HUES48 (cell line): ENCODE measurements around the gene POLR1C.

ENCODE experiments used
- H3K27ac ChIP-seq: one replicate; pipeline ENCODE4 v1.7.0; 2013; ENCODE audit warnings: low read depth, low read length, inconsistent platforms
- H3K27me3 ChIP-seq: 2 replicates; pipeline ENCODE4 v1.6.1; 2013; ENCODE audit warnings: mild to moderate bottlenecking, low read length; ENCODE audit not compliant: control insufficient read depth, insufficient read depth
- H3K36me3 ChIP-seq: 2 replicates; pipeline ENCODE4 v1.6.1; 2013; ENCODE audit warnings: low read length; ENCODE audit not compliant: control insufficient read depth, insufficient read depth
- H3K4me1 ChIP-seq: 2 replicates; pipeline ENCODE4 v1.6.1; 2013; ENCODE audit warnings: mild to moderate bottlenecking, low read length; ENCODE audit not compliant: control insufficient read depth, insufficient read depth
- H3K4me3 ChIP-seq: 2 replicates; pipeline ENCODE4 v1.5.1; 2013; ENCODE audit warnings: mild to moderate bottlenecking, low read depth, low read length
- H3K9ac ChIP-seq: 2 replicates; pipeline ENCODE4 v1.6.1; 2013; ENCODE audit warnings: mild to moderate bottlenecking, low read depth, low read length, moderate library complexity
- H3K9me3 ChIP-seq: 2 replicates; pipeline ENCODE4 v1.6.1; 2013; ENCODE audit warnings: low read length; ENCODE audit not compliant: control insufficient read depth, insufficient read depth

The POLR1C gene

GRCh38 chr6:43510827-43511163 lies 6.1 kb upstream of the POLR1C start:
- Histone ChIP-seq H3K27me3 (peaks cover 29% of the 10 kb centered on the region), H3K4me1 (peaks cover 21% of the 10 kb centered on the region), H3K27ac (no peak overlapping the region), H3K4me3 (peak overlapping the region; percentile 60; the same call in 1 of the 2 replicates), H3K9ac (no peak overlapping the region), H3K9me3 (no peaks in the 10 kb centered on the region), H3K36me3 (peaks cover 51% of the 10 kb centered on the region)

DNA sequence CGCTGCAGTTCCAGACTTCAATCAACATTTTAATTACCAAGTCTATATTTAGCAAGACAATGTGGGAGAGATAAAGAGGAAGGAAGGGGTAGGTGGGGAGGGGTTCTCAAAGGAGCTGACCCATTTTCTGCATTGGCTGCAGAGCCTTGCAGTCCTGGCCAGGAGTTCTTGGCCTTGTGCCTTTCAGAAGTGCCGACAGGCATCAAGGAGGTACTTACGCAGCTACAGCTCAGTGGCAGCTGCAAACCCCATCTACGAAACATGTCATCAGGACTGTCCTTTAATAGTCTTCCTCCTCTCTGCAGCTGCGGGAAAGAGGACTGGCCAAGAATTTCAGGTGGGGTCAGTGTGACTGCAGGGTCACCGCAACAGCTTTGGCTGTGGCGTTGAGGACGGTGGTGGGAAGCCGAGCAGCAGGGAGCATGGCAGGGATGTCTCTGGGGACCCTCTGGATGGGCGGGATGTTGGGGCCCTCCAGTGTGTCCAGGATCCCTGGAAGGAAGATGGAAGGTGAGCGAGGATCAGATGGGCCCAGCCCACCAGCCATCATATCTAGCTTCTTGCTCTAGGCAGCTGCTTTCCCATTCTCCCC lies 5.0 kb upstream of the POLR1C start:
- H3K27ac ChIP-seq = peak overlapping the region; percentile 39
- H3K9ac ChIP-seq = no peak overlapping the region
- H3K4me3 ChIP-seq = no peak overlapping the region
- H3K27me3 ChIP-seq = peaks cover 29% of the 10 kb centered on the region
- no peaks in the 10 kb centered on the region for H3K9me3 ChIP-seq
- peaks cover 24% of the 10 kb centered on the region for H3K4me1 ChIP-seq
- H3K36me3 ChIP-seq = peaks cover 47% of the 10 kb centered on the region

- Histone ChIP-seq H3K27me3 (no peaks in the 10 kb centered on the region), H3K9ac (peak overlapping the region; percentile 18; the same call in 1 of the 2 replicates)
These were observed 1.1 kb upstream of the POLR1C start for GRCh38 chr6:43515808-43516207.

DNA sequence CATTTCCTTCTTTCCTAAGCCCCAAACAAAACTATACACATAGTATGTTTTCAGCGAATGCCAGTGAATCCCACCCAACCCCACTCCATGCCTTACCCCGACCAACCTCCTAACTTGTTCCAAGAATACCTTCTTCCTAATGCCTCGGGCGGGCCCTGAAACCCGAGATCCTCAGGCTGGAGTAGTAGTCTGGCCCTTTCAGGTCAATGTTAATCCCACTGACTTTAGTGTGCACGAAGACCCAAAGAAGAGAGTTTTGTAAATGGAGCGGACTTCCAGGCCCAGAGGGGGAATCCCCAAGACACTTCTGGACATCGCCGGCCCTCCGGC lies 557 bp upstream of the POLR1C start:
- Histone ChIP-seq H3K9ac (peak overlapping the region; percentile 86), H3K27ac (peak overlapping the region; percentile 85), H3K4me3 (peak overlapping the region; percentile 95), H3K4me1 (peaks cover 21% of the 10 kb centered on the region), H3K27me3 (no peaks in the 10 kb centered on the region), H3K9me3 (no peaks in the 10 kb centered on the region), H3K36me3 (peaks cover 67% of the 10 kb centered on the region)

More at GRCh38 chr6:43515808-43516207, 1.1 kb upstream of the POLR1C start:
- H3K27ac ChIP-seq = no peak overlapping the region
- no peaks in the 10 kb centered on the region for H3K9me3 ChIP-seq
- H3K36me3 ChIP-seq = peaks cover 67% of the 10 kb centered on the region
- H3K4me3 ChIP-seq = peak overlapping the region; percentile 95
- H3K4me1 ChIP-seq = peaks cover 23% of the 10 kb centered on the region

- Histone ChIP-seq H3K4me1 (peaks cover 12% of the 10 kb centered on the region), H3K9me3 (no peaks in the 10 kb centered on the region), H3K27me3 (no peaks in the 10 kb centered on the region), H3K4me3 (peak overlapping the region; percentile 95), H3K27ac (peak overlapping the region; percentile 56), H3K9ac (peak overlapping the region; percentile 97), H3K36me3 (peaks cover 67% of the 10 kb centered on the region)
These were observed 842 bp downstream of the POLR1C start for GRCh38 chr6:43517505-43518357.

DNA sequence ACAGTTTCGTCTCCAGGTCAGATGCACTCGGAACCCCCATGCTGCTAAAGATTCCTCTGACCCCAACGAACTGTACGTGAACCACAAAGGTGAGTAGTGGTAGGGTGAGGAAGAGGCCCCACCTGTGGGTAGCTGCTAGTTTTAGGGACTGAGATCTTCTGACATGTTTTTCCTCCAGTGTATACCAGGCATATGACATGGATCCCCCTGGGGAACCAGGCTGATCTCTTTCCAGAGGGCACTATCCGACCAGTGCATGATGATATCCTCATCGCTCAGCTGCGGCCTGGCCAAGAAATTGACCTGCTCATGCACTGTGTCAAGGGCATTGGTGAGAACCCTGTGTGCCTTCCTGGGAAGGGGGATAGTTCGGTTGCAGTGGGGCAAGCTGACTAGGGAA lies 3.2 kb downstream of the POLR1C start:
- H3K27me3 ChIP-seq = no peaks in the 10 kb centered on the region
- H3K9me3 ChIP-seq = no peaks in the 10 kb centered on the region
- H3K36me3 ChIP-seq = peaks cover 69% of the 10 kb centered on the region
- peaks cover 12% of the 10 kb centered on the region for H3K4me1 ChIP-seq
- H3K27ac ChIP-seq = no peak overlapping the region
- no peak overlapping the region for H3K9ac ChIP-seq
- no peak overlapping the region for H3K4me3 ChIP-seq

- H3K4me1 ChIP-seq = peaks cover 6% of the 10 kb centered on the region; the same call in 1 of the 2 replicates
- H3K36me3 ChIP-seq = peaks cover 79% of the 10 kb centered on the region
- no peaks in the 10 kb centered on the region for H3K9me3 ChIP-seq
- H3K9ac ChIP-seq = no peak overlapping the region
- no peak overlapping the region for H3K27ac ChIP-seq
- no peaks in the 10 kb centered on the region for H3K27me3 ChIP-seq
- no peak overlapping the region for H3K4me3 ChIP-seq
These were observed 4.9 kb downstream of the POLR1C start for GRCh38 chr6:43521836-43522235.

DNA sequence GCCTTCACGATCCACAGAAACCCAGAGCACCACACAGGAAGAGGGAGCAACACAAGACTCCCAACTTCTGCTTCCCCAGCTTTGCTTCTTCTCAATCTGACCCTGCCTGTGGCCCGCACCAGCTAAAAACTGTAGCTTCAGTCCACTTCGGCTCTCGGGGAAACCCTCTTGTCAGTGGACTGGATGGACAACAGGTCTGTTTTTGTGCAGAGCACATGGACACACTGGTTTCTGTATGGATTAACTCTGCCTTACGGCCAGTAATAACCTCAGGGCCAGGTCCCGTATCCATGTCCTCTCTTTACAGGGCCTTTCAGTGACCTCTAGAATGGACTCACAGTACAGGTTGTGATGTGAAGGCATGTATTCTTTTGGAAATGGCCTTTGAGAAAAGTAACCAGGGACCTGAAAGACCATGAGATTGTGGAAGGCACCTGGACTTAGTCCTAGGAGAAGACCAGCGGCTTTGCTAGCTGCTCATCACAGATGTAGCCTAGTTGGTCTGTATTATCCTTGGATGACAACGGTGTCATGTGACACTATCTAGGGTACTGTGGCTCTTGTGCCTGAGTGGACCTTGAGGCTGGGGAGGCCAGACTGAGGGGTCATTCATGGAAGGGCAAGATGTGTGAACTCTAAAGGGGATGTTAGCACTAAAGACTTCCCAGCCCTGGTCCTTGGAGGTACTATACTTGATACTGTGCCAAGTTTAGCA lies 5.8 kb downstream of the POLR1C start:
- H3K4me1 ChIP-seq = peaks cover 6% of the 10 kb centered on the region; the same call in 1 of the 2 replicates
- H3K27ac ChIP-seq = no peak overlapping the region
- no peaks in the 10 kb centered on the region for H3K9me3 ChIP-seq
- H3K9ac ChIP-seq = no peak overlapping the region
- no peaks in the 10 kb centered on the region for H3K27me3 ChIP-seq
- peaks cover 87% of the 10 kb centered on the region for H3K36me3 ChIP-seq
- H3K4me3 ChIP-seq = no peak overlapping the region

- no peak overlapping the region for H3K27ac ChIP-seq
- H3K27me3 ChIP-seq = no peaks in the 10 kb centered on the region
- H3K36me3 ChIP-seq = peaks cover 93% of the 10 kb centered on the region
- H3K9ac ChIP-seq = no peak overlapping the region
- H3K4me3 ChIP-seq = no peak overlapping the region
- H3K9me3 ChIP-seq = no peaks in the 10 kb centered on the region
- peaks cover 2% of the 10 kb centered on the region; the same call in 1 of the 2 replicates for H3K4me1 ChIP-seq
These were observed 6.4 kb downstream of the POLR1C start for GRCh38 chr6:43523284-43523683.

DNA sequence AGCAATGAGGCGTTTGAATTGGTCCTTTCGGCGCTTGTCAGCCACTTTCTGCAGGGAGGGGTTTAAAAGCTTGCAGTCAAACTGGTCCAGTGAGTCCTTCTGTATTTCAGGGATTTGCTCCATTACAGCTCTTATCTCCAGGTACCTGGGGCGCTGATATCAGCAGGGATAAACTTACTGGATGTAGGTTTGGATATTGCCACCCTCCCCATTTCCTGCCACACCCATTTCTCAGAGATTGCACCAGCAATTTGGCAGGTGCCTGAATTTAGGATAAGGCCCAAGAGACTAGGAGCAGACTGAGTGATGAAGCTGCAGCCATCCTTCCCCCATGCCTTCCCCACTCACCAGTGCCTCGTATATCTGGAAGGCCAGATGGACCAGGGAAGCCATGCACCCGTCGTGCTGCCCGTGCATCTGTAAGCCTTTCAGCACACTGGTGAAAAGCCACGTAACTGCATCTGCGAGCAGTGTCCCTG lies 7.6 kb downstream of the POLR1C start:
- Histone ChIP-seq H3K4me3 (no peak overlapping the region), H3K9ac (no peak overlapping the region), H3K27me3 (no peaks in the 10 kb centered on the region), H3K9me3 (no peaks in the 10 kb centered on the region), H3K27ac (no peak overlapping the region), H3K4me1 (no peaks in the 10 kb centered on the region), H3K36me3 (peaks cover 98% of the 10 kb centered on the region)

- H3K9ac ChIP-seq = no peak overlapping the region
- H3K27ac ChIP-seq = no peak overlapping the region
- H3K4me3 ChIP-seq = no peak overlapping the region
- peaks cover 82% of the 10 kb centered on the region for H3K36me3 ChIP-seq
- H3K4me1 ChIP-seq = no peaks in the 10 kb centered on the region
- H3K27me3 ChIP-seq = no peaks in the 10 kb centered on the region
- H3K9me3 ChIP-seq = no peaks in the 10 kb centered on the region
These were observed 15.3 kb downstream of the POLR1C start for GRCh38 chr6:43532201-43532600.
